ENCODE results near the gene FBXL3. TPM values are rescaled to one million over a fixed set of nuclear protein-coding genes. Genes with fewer than 3 reads are reported as not detected.

The FBXL3 gene
- total RNA-seq, 1 experiment from 2014 or later = 9.9 TPM

- Mint-ChIP-seq H3K27me3 (ENCODE audit: low read depth) (no peaks in the 10 kb centered on the region), H3K36me3 (no peaks in the 10 kb centered on the region), H3K9me3 (peaks cover 4% of the 10 kb centered on the region; the same call in 1 of the 2 replicates), H3K4me1 (peaks cover 21% of the 10 kb centered on the region), H3K4me3 (no peak overlapping the region), H3K27ac (peak overlapping the region; percentile 36; the same call in 1 of the 2 replicates)
- ATAC-seq (peak; percentile 48), DNase-seq (ENCODE audit: low spot score) (no peak)
- POLR2A ChIA-PET = no interaction called here
- CTCF ChIA-PET = interaction anchor here (1.2 to 3.9 kb wide), 2 partner anchors 8 to 15 kb away, joined by 3 to 19 read pairs; no protein-coding TSS in a partner anchor
- TF ChIP-seq MXD4 (CRISPR knock-in tag; IDR thresholded peaks at IDR 0.05; ENCODE audit: borderline replicate concordance) = no peak
- TF ChIP-seq ATF1 (CRISPR knock-in tag; IDR thresholded peaks at IDR 0.05) = no peak
- TF ChIP-seq FOXJ3 (CRISPR knock-in tag; IDR thresholded peaks at IDR 0.05; ENCODE audit: borderline replicate concordance) = no peak
- TF ChIP-seq EMX1 (CRISPR knock-in tag; IDR thresholded peaks at IDR 0.05) = no peak
- TF ChIP-seq PRRX2 (CRISPR knock-in tag; IDR thresholded peaks at IDR 0.05) = no peak
- no peak for TF ChIP-seq ZNF263 (CRISPR knock-in tag; IDR thresholded peaks at IDR 0.05; ENCODE audit: low read depth)
Measured at GRCh38 chr13:76971851-76972829, 54.8 kb downstream of the FBXL3 start.

GRCh38 chr13:76971215-76971614, 55.7 kb downstream of the FBXL3 start:
- ChIA-PET POLR2A (no interaction called here), CTCF (interaction anchor here (3.9 kb wide), 1 partner anchor 9 kb away, joined by 19 read pairs; no protein-coding TSS in a partner anchor)
- Mint-ChIP-seq H3K4me1 (peaks cover 21% of the 10 kb centered on the region), H3K27ac (no peak overlapping the region), H3K4me3 (no peak overlapping the region), H3K36me3 (no peaks in the 10 kb centered on the region), H3K27me3 (ENCODE audit: low read depth) (no peaks in the 10 kb centered on the region), H3K9me3 (peaks cover 4% of the 10 kb centered on the region; the same call in 1 of the 2 replicates)
- TF ChIP-seq HMGXB4 (CRISPR knock-in tag; IDR thresholded peaks at IDR 0.05) (no peak), OVOL2 (CRISPR knock-in tag; IDR thresholded peaks at IDR 0.05; ENCODE audit: borderline replicate concordance) (no peak), IRF1 (CRISPR knock-in tag; IDR thresholded peaks at IDR 0.05) (no peak), ZNF263 (CRISPR knock-in tag; IDR thresholded peaks at IDR 0.05; ENCODE audit: low read depth) (no peak), NFYB (CRISPR knock-in tag; conservative IDR thresholded peaks at IDR 0.05; ENCODE audit: low read depth) (no peak), IRF2 (CRISPR knock-in tag; IDR thresholded peaks at IDR 0.05; ENCODE audit: borderline replicate concordance, low read depth) (no peak), ZNF423 (CRISPR knock-in tag; IDR thresholded peaks at IDR 0.05) (no peak), EMX1 (CRISPR knock-in tag; IDR thresholded peaks at IDR 0.05) (no peak), TCF7 (CRISPR knock-in tag; IDR thresholded peaks at IDR 0.05; ENCODE audit: low read depth) (no peak), CBFB (CRISPR knock-in tag; IDR thresholded peaks at IDR 0.05; ENCODE audit: low read depth) (no peak), PREB (CRISPR knock-in tag; IDR thresholded peaks at IDR 0.05; ENCODE audit: borderline replicate concordance) (no peak), RORB (CRISPR knock-in tag; IDR thresholded peaks at IDR 0.05) (no peak), ZNF232 (CRISPR knock-in tag; IDR thresholded peaks at IDR 0.05) (no peak), SOX15 (CRISPR knock-in tag; IDR thresholded peaks at IDR 0.05) (no peak), USF1 (CRISPR knock-in tag; IDR thresholded peaks at IDR 0.05) (no peak), USF2 (CRISPR knock-in tag; IDR thresholded peaks at IDR 0.05) (no peak), AR (CRISPR knock-in tag; IDR thresholded peaks at IDR 0.05) (no peak)
- no peak for ATAC-seq
- no peak for DNase-seq (ENCODE audit: low spot score)
